MG63 (cell line): ENCODE measurements around the gene SRCIN1. TPM values are rescaled to one million over a fixed set of nuclear protein-coding genes. Genes with fewer than 3 reads are reported as not detected.

Experiments used
- DNase-seq: peaks from one replicate; pipeline ENCODE4 v3.0.0-alpha.2; 2020
- H3K27me3 ChIP-seq: fragments of 250-450 bp; sonication (Bioruptor Pico); 2 replicates; pipeline ENCODE4 v1.5.1; 2020; ENCODE audit warnings: mild to moderate bottlenecking, moderate library complexity
- H3K36me3 ChIP-seq: fragments of 250-450 bp; sonication (Bioruptor Pico); 2 replicates; pipeline ENCODE4 v1.5.1; 2020; ENCODE audit warnings: mild to moderate bottlenecking, moderate library complexity
- H3K4me3 ChIP-seq: fragments of 250-450 bp; sonication (Bioruptor Pico); 2 replicates; pipeline ENCODE4 v1.5.1; 2020; ENCODE audit warnings: mild to moderate bottlenecking, moderate library complexity
- H3K9me3 ChIP-seq: fragments of 250-450 bp; sonication (Bioruptor Pico); 2 replicates; pipeline ENCODE4 v1.5.1; 2020; ENCODE audit warnings: mild to moderate bottlenecking, moderate library complexity
- total RNA-seq: library from RNA; depleted of rRNA; stranded (reverse); fragments of >200 nt; shearing (Covaris generic); gene quantifications from 2 replicates; pipeline ENCODE4 v1.2.3, GENCODE V29; 2014; ENCODE audit warnings: low replicate concordance

The SRCIN1 gene
- total RNA-seq, 1 experiment from 2014 or later: 0.07 TPM

GRCh38 chr17:38592487-38592886, 13.3 kb downstream of the SRCIN1 start:
- Histone ChIP-seq H3K9me3 (no peaks in the 10 kb centered on the region), H3K36me3 (no peaks in the 10 kb centered on the region), H3K4me3 (no peak overlapping the region), H3K27me3 (peaks cover 3% of the 10 kb centered on the region; the same call in 1 of the 2 replicates)
- DNase-seq: no peak

DNA sequence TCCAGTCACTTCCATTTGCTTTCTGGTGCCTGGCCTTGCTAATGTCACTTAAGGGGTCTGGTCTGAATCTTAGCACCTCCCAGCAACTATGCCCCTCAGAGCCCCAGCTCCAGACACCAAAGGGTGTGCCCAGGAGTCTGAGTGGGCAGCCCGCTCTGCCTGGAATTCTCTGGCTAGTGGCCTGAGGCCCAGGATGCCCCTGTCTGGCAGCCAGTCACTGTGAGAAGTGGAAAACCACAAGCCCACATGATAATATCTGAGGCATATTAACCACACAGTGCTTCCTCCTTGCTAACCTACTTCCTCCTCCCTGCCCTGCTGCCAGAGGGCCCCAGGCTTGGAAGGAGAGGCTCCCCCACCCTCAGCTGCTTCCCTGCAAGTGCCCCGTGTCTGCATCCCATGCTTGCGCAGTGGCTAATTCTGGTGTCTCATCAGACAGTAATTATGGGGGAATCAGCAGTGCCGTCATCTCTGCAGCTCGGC, 14.0 kb downstream of the SRCIN1 start:
- Histone ChIP-seq H3K36me3 (no peaks in the 10 kb centered on the region), H3K27me3 (peaks cover under 1% of the 10 kb centered on the region; the same call in 1 of the 2 replicates), H3K4me3 (no peak overlapping the region), H3K9me3 (no peaks in the 10 kb centered on the region)
- peak; percentile 55 for DNase-seq

- H3K36me3 ChIP-seq: no peaks in the 10 kb centered on the region
- no peak overlapping the region for H3K4me3 ChIP-seq
- no peaks in the 10 kb centered on the region; the same call in 1 of the 2 replicates for H3K27me3 ChIP-seq
- DNase-seq: no peak
- no peaks in the 10 kb centered on the region for H3K9me3 ChIP-seq
Observed at GRCh38 chr17:38590988-38591758, 14.6 kb downstream of the SRCIN1 start.

- H3K36me3 ChIP-seq: no peaks in the 10 kb centered on the region
- H3K4me3 ChIP-seq: no peak overlapping the region
- DNase-seq: no peak
- no peaks in the 10 kb centered on the region for H3K9me3 ChIP-seq
- H3K27me3 ChIP-seq: no peaks in the 10 kb centered on the region; the same call in 1 of the 2 replicates
Observed at GRCh38 chr17:38589462-38590114, 16.2 kb downstream of the SRCIN1 start.

- DNase-seq: no peak
- Histone ChIP-seq H3K4me3 (no peak overlapping the region), H3K27me3 (no peaks in the 10 kb centered on the region), H3K36me3 (no peaks in the 10 kb centered on the region), H3K9me3 (no peaks in the 10 kb centered on the region)
Observed at GRCh38 chr17:38588788-38589174, 17.0 kb downstream of the SRCIN1 start.

GRCh38 chr17:38587947-38588787, 17.6 kb downstream of the SRCIN1 start:
- Histone ChIP-seq H3K36me3 (no peaks in the 10 kb centered on the region), H3K27me3 (no peaks in the 10 kb centered on the region), H3K9me3 (no peaks in the 10 kb centered on the region), H3K4me3 (no peak overlapping the region)
- DNase-seq: no peak

DNA sequence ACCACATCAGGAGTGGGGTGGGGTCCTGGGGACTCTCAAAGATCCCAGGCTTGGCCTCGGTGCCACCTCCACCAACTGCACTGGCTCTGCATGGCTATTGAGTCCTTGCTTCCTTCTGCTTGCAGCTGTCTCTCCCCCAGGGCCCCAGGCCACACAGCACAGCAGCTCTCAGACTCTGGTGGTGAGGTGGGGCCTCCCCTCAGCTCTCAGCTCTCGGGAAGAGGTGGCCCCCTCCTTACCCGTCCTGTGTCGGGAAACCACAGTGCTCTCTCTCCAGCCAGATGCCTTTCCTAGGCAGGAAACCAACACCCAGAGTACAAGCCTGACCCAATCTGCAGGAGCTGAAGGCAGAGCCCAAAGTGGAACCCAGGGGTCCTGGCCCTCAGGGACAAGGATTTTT, 18.5 kb downstream of the SRCIN1 start:
- Histone ChIP-seq H3K4me3 (no peak overlapping the region), H3K36me3 (no peaks in the 10 kb centered on the region), H3K9me3 (no peaks in the 10 kb centered on the region), H3K27me3 (no peaks in the 10 kb centered on the region)
- DNase-seq: no peak

- no peaks in the 10 kb centered on the region for H3K27me3 ChIP-seq
Observed at GRCh38 chr17:38586788-38587187, 19.0 kb downstream of the SRCIN1 start.

GRCh38 chr17:38585918-38586529, 19.7 kb downstream of the SRCIN1 start:
- Histone ChIP-seq H3K4me3 (no peak overlapping the region), H3K36me3 (no peaks in the 10 kb centered on the region), H3K9me3 (no peaks in the 10 kb centered on the region), H3K27me3 (no peaks in the 10 kb centered on the region)
- no peak for DNase-seq

More at GRCh38 chr17:38586788-38587187, 19.0 kb downstream of the SRCIN1 start:
- Histone ChIP-seq H3K4me3 (no peak overlapping the region), H3K36me3 (no peaks in the 10 kb centered on the region), H3K9me3 (no peaks in the 10 kb centered on the region)
- no peak for DNase-seq

DNA sequence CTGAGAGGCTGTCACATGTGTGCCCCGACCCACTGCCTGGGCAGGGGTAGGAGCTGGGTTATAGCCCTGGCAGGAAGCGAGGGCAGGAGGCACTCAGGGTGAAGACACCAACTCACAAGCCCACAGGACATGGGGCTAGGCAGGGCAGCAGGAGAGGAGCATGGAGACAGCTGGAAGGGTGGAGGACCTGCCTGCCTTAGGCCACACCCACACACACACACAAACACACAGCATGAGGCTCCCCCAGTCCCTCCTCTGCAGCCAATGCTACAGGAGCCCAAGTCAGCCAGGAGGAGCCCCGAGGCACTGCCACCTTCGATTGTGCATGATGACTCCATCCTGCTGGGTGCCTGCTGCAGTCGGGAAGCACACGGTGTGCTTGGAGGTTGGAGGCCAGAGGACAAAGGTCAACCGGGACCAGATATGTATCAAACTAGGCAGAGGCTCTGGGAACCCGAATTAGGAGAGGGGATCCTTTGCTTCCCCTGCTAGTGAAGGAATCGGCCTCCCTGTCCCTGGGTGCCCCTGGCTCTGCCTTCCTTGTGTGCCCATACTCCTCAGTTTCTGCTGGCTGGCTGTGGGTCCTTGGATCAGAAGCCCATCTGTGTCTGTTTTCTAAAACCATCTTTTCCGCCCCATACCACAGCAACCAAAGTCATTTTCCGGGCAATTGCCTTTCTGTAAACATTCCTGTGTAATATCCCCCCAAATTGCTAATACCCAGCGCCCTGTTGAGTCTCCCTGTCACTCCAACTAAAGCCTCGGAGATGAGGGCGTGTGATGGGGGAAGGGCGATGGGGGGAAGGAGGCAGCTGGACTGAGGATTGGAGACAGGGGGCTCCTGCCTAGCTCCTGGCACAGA, 20.5 kb downstream of the SRCIN1 start:
- H3K9me3 ChIP-seq: no peaks in the 10 kb centered on the region
- DNase-seq: no peak
- H3K36me3 ChIP-seq: no peaks in the 10 kb centered on the region
- H3K4me3 ChIP-seq: no peak overlapping the region
- no peaks in the 10 kb centered on the region for H3K27me3 ChIP-seq

DNA sequence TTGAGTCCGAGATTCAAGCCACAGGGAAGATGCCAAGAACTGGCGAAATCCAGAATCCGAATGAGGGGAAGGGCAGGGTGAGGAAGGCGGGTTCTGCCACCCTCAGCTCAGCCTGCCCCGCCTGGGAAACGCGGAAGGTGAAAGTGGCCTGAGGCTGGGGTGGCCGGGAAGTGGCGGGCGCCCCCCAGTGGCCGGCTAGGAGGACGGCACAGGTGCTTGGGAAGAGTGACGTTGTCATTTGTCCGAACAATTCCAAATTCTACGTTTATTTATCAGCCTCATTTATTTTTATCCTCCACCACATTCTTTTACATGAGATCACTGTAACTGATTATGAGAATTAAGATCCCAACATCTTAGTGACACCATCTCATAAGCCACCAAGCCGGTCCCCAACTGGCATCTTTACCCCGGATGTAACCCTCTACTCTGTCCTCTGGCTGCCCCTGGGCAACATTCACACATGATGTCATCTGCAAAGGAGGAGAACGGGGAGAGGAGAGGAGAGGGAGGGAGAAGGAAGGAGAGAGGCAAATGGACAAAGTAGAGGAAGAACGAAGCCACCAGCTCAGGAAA, 21.3 kb downstream of the SRCIN1 start:
- Histone ChIP-seq H3K36me3 (no peaks in the 10 kb centered on the region), H3K27me3 (no peaks in the 10 kb centered on the region), H3K4me3 (no peak overlapping the region), H3K9me3 (no peaks in the 10 kb centered on the region)
- peak; percentile 77 for DNase-seq

DNA sequence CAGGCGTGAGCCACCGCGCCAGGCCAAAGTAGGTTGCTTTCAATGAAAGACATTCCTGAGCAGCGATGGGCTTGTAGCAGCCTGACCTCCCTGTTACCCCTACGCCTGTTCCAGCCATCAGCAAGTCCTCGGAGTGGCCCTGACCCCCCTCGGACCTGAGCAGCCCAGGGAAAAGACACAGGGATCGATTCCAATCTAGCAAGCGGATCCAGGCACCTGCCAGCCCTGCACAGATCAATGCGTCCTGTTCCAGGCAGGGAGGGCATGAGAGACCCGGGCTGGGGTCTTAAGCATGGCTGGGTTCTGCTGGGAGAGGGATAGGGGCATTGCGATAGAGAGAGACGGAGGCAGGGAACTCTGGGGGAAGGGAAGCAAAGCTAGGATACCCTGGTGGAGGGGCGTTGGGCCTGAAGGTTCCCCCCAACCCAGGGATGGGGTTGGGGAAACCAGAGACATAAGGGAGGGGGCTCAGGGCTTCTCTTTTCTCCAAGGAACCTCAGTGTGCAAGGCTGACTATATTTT, 21.9 kb downstream of the SRCIN1 start:
- Histone ChIP-seq H3K4me3 (no peak overlapping the region), H3K27me3 (no peaks in the 10 kb centered on the region), H3K9me3 (no peaks in the 10 kb centered on the region), H3K36me3 (no peaks in the 10 kb centered on the region)
- no peak for DNase-seq

DNA sequence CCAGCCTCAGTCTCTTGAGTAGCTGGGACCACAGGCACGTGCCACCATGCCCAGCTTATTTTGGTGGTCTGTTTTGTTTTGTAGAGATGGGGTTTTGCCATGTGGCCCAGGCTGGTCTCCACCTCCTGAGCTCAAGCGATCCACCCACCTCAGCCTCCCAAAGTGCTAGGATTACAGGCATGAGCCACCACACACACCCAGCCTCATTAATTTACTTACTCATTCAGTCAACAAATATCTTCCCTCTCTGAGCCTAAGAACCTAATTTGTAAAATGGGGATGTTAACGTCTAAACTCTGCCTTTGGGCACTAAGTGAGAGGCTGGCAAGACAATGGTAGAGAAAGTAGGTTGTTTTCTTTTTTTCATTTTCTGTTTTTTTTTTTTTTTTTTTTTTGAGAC, 22.6 kb downstream of the SRCIN1 start:
- no peaks in the 10 kb centered on the region for H3K27me3 ChIP-seq

DNA sequence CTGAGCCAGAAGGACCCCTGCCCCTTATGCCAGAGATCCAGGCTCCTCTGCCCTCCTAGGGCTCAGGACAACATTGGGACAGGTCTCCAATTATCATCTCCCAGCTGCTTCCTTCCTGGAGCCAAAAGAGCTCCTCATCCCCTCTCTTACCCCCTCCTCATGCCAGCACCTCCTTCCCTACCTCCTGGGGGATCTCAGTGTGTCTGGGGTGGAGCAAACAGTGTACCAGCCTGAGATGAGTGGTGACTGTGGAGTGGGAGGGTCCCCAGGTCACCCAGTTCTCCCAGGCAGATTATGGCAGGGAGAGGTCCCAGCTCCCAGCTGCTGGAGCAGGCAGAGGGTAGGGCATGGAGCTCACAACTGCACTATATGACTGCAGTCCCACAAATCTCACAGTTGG, 23.7 kb downstream of the SRCIN1 start:
- DNase-seq: no peak
- no peak overlapping the region for H3K4me3 ChIP-seq
- H3K36me3 ChIP-seq: no peaks in the 10 kb centered on the region
- no peaks in the 10 kb centered on the region for H3K9me3 ChIP-seq
- no peaks in the 10 kb centered on the region for H3K27me3 ChIP-seq

More for the DNA sequence above, 22.6 kb downstream of the SRCIN1 start:
- no peaks in the 10 kb centered on the region for H3K36me3 ChIP-seq
- no peak overlapping the region for H3K4me3 ChIP-seq
- DNase-seq: no peak
- no peaks in the 10 kb centered on the region for H3K9me3 ChIP-seq

GRCh38 chr17:38579934-38580333, 25.8 kb downstream of the SRCIN1 start:
- H3K27me3 ChIP-seq: no peaks in the 10 kb centered on the region
- no peaks in the 10 kb centered on the region for H3K36me3 ChIP-seq
- H3K9me3 ChIP-seq: no peaks in the 10 kb centered on the region
- DNase-seq: peak; percentile 81
- no peak overlapping the region for H3K4me3 ChIP-seq
